NT2/D1 (cell line): ENCODE data around the gene OSBPL3.

Experiments
- DNase-seq: peaks from one replicate; pipeline ENCODE4 v3.0.0-alpha.2; 2011; ENCODE audit warnings: low read depth, low spot score
- H3K27me3 ChIP-seq: 2 replicates; pipeline ENCODE4 v1.6.0; 2011; ENCODE audit warnings: mild to moderate bottlenecking; ENCODE audit not compliant: insufficient read length, insufficient read depth
- H3K36me3 ChIP-seq: 2 replicates; pipeline ENCODE4 v1.6.1; 2011; ENCODE audit warnings: mild to moderate bottlenecking, low read length, mixed read lengths; ENCODE audit not compliant: insufficient read depth, insufficient read length
- H3K4me1 ChIP-seq: 2 replicates; pipeline ENCODE4 v1.5.1; 2011; ENCODE audit not compliant: insufficient read depth, insufficient read length
- H3K4me3 ChIP-seq: 2 replicates; pipeline ENCODE4 v1.5.1; 2011; ENCODE audit warnings: low read depth; ENCODE audit not compliant: insufficient read length
- H3K9ac ChIP-seq: 2 replicates; pipeline ENCODE4 v1.6.0; 2011; ENCODE audit warnings: low read depth; ENCODE audit not compliant: insufficient read length
- H3K9me3 ChIP-seq: 2 replicates; pipeline ENCODE4 v1.5.1; 2011; ENCODE audit warnings: mild to moderate bottlenecking, low read length; ENCODE audit not compliant: insufficient read depth
- SUZ12 ChIP-seq: IDR thresholded peaks from 2 replicates; pipeline ENCODE4 v1.6.1; 2011; ENCODE audit not compliant: insufficient read length, insufficient read depth; ENCODE audit errors: extremely low read depth
- YY1 ChIP-seq: IDR thresholded peaks from 2 replicates; pipeline ENCODE4 v1.6.1; 2011; ENCODE audit not compliant: insufficient read length, insufficient read depth
- ZNF274 ChIP-seq: IDR thresholded peaks from 2 replicates; pipeline ENCODE4 v1.6.1; 2011; ENCODE audit warnings: mild to moderate bottlenecking, low read depth, low read length

OSBPL3 gene

GRCh38 chr7:24834128-24834798, 145.7 kb downstream of the OSBPL3 start:
- TF ChIP-seq SUZ12, result no peak
- no peak for TF ChIP-seq ZNF274
- TF ChIP-seq YY1, result no peak
- Histone ChIP-seq H3K36me3 (peaks cover 40% of the 10 kb centered on the region), H3K4me3 (no peak overlapping the region), H3K4me1 (no peaks in the 10 kb centered on the region), H3K9me3 (no peaks in the 10 kb centered on the region), H3K9ac (no peak overlapping the region), H3K27me3 (no peaks in the 10 kb centered on the region)
- DNase-seq, result no peak

- TF ChIP-seq ZNF274 (no peak), YY1 (no peak), SUZ12 (no peak)
- DNase-seq, result no peak
- Histone ChIP-seq H3K4me1 (no peaks in the 10 kb centered on the region), H3K36me3 (peaks cover 34% of the 10 kb centered on the region), H3K27me3 (no peaks in the 10 kb centered on the region), H3K4me3 (no peak overlapping the region), H3K9me3 (no peaks in the 10 kb centered on the region), H3K9ac (no peak overlapping the region)
Measured at GRCh38 chr7:24833549-24833948, 146.4 kb downstream of the OSBPL3 start.

GRCh38 chr7:24831240-24831639, 148.7 kb downstream of the OSBPL3 start:
- no peaks in the 10 kb centered on the region for H3K4me1 ChIP-seq
- TF ChIP-seq YY1 (no peak), SUZ12 (no peak), ZNF274 (no peak)
- H3K4me3 ChIP-seq, result no peak overlapping the region
- no peak for DNase-seq
- H3K9ac ChIP-seq, result no peak overlapping the region
- H3K36me3 ChIP-seq, result peaks cover 29% of the 10 kb centered on the region
- H3K9me3 ChIP-seq, result no peaks in the 10 kb centered on the region
- H3K27me3 ChIP-seq, result no peaks in the 10 kb centered on the region

- Histone ChIP-seq H3K9me3 (no peaks in the 10 kb centered on the region), H3K4me3 (no peak overlapping the region), H3K4me1 (no peaks in the 10 kb centered on the region), H3K36me3 (peaks cover 29% of the 10 kb centered on the region), H3K27me3 (no peaks in the 10 kb centered on the region), H3K9ac (no peak overlapping the region)
- DNase-seq, result no peak
- TF ChIP-seq YY1 (no peak), ZNF274 (no peak), SUZ12 (no peak)
Measured at GRCh38 chr7:24830440-24831050, 149.4 kb downstream of the OSBPL3 start.

- no peak for DNase-seq
- Histone ChIP-seq H3K4me1 (no peaks in the 10 kb centered on the region), H3K9me3 (no peaks in the 10 kb centered on the region), H3K4me3 (no peak overlapping the region), H3K9ac (no peak overlapping the region), H3K36me3 (peaks cover 31% of the 10 kb centered on the region), H3K27me3 (no peaks in the 10 kb centered on the region)
- no peak for TF ChIP-seq SUZ12
- TF ChIP-seq YY1, result no peak
- no peak for TF ChIP-seq ZNF274
Measured at GRCh38 chr7:24829787-24830186, 150.2 kb downstream of the OSBPL3 start.

DNA sequence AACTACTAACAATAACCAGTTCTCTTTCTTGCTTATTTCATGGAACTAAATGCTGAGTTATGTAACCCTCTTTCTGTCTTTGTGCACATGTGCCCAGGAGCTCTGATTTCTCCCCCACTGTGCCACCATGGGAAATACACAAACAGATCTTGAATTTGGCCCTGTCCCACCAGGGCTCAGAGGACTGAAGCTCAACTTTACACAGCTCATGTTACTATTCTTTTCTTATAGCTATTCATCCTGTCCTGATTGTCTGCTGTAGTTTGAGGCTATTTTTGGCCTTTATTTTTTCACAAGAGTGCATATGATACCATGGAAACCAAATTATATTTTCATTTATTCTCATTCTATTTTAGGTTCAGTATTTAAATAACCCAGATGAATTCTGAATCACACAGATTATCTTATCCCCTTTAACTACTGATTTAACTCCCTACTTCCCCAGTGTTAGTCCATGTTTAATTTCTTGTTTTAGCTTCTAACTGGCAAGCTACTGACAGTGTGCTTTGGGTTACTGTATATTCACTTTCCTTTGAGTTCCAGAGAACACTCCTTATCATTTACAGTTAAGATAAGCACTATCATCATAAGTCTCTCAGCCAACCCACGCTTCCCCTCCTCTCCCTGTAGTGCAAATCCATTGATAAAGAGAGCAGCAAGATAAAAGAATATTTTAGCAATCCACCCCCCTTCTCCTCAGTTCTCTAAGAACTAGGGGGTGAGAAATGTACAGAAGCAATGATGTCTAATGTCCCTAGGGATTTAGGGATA, 150.9 kb downstream of the OSBPL3 start:
- H3K9ac ChIP-seq, result no peak overlapping the region
- no peak overlapping the region for H3K4me3 ChIP-seq
- H3K27me3 ChIP-seq, result no peaks in the 10 kb centered on the region
- no peak for DNase-seq
- no peaks in the 10 kb centered on the region for H3K9me3 ChIP-seq
- TF ChIP-seq ZNF274, result no peak
- TF ChIP-seq YY1, result no peak
- no peaks in the 10 kb centered on the region for H3K4me1 ChIP-seq
- peaks cover 29% of the 10 kb centered on the region for H3K36me3 ChIP-seq

GRCh38 chr7:24827589-24827988, 152.4 kb downstream of the OSBPL3 start:
- H3K4me3 ChIP-seq, result no peak overlapping the region
- H3K27me3 ChIP-seq, result no peaks in the 10 kb centered on the region
- DNase-seq, result no peak
- no peak overlapping the region for H3K9ac ChIP-seq
- peaks cover 32% of the 10 kb centered on the region for H3K36me3 ChIP-seq
- H3K9me3 ChIP-seq, result no peaks in the 10 kb centered on the region
- TF ChIP-seq YY1, result no peak
- TF ChIP-seq SUZ12, result no peak
- no peak for TF ChIP-seq ZNF274
- no peaks in the 10 kb centered on the region for H3K4me1 ChIP-seq
